AG04449 (cell line): ENCODE data around the gene PSAT1.

Source experiments
- CTCF ChIA-PET: fragments of 350-600 bp; formaldehyde crosslinking; extraction: SDS; loops from one replicate; lab custom pipeline; 2021; ENCODE audit warnings: antibody characterized with exemption; lab: Yijun Ruan, JAX
- POLR2A ChIA-PET: fragments of 400-600, 350-600 bp; formaldehyde crosslinking; extraction: SDS; loops from one replicate; lab custom pipeline; 2020; ENCODE audit warnings: antibody characterized with exemption, inconsistent platforms; lab: Yijun Ruan, JAX
- DNase-seq: peaks from one replicate; pipeline ENCODE4 v3.0.0-alpha.2; 2010; ENCODE audit warnings: low read depth, low spot score
- H3K4me3 ChIP-seq: 2 replicates; pipeline ENCODE4 v1.5.1; 2011; ENCODE audit warnings: low read depth, mild to moderate bottlenecking, control low read depth, low read length
- CTCF ChIP-seq: IDR thresholded peaks from one replicate; pipeline ENCODE4 v1.5.1; 2011; ENCODE audit warnings: mild to moderate bottlenecking, moderate library complexity, low read length, control low read depth, inconsistent platforms; ENCODE audit not compliant: insufficient read depth; ENCODE audit errors: missing control alignments

The PSAT1 gene

GRCh38 chr9:78288214-78288892, 8.6 kb upstream of the PSAT1 start:
- DNase-seq = no peak
- CTCF ChIA-PET = no interaction called here
- TF ChIP-seq CTCF = no peak

GRCh38 chr9:78289474-78289873, 7.5 kb upstream of the PSAT1 start:
- DNase-seq = no peak
- ChIA-PET CTCF (no interaction called here), POLR2A (no interaction called here)
- no peak overlapping the region for H3K4me3 ChIP-seq
- TF ChIP-seq CTCF = no peak

More at GRCh38 chr9:78288214-78288892, 8.6 kb upstream of the PSAT1 start:
- H3K4me3 ChIP-seq = no peak overlapping the region
- POLR2A ChIA-PET = no interaction called here

- H3K4me3 ChIP-seq = no peak overlapping the region
- ChIA-PET POLR2A (no interaction called here), CTCF (interaction anchor here (1.3 kb wide), 1 partner anchor 17 kb away, joined by 4 read pairs; no protein-coding TSS in a partner anchor)
- no peak for DNase-seq
- no peak for TF ChIP-seq CTCF
These were observed 5.5 kb upstream of the PSAT1 start for GRCh38 chr9:78291240-78291925.

- DNase-seq = no peak
- no peak for TF ChIP-seq CTCF
- no peak overlapping the region for H3K4me3 ChIP-seq
- ChIA-PET POLR2A (no interaction called here), CTCF (interaction anchor here (1.3 kb wide), 1 partner anchor 18 kb away, joined by 4 read pairs; no protein-coding TSS in a partner anchor)
These were observed 4.9 kb upstream of the PSAT1 start for GRCh38 chr9:78292026-78292425.

GRCh38 chr9:78292716-78293497, 4.0 kb upstream of the PSAT1 start:
- CTCF ChIA-PET = interaction anchor here (1.0 to 1.1 kb wide), 2 partner anchors 10 to 12 kb away, joined by 3 to 4 read pairs; no protein-coding TSS in a partner anchor
- no peak overlapping the region for H3K4me3 ChIP-seq
- no peak for TF ChIP-seq CTCF
- DNase-seq = no peak
- POLR2A ChIA-PET = no interaction called here
